Stimulated activated CD8-positive, alpha-beta memory T cell treated with anti-CD3 and anti-CD28 coated beads, Interleukin-2, amount 100 ng/mL, for 1 hour (primary cell): ENCODE results near the gene HIBADH.
A peak's percentile ranks its signal among the peaks of the same experiment; 100 is the strongest.

Experiments
- DNase-seq, 2 donors: peaks; one replicate each; pipeline ENCODE4 v3.0.0-alpha.2; 2020; ENCODE audit warnings: low read depth in 2 of 2

Gene HIBADH

GRCh38 chr7:27662490-27663205, at the start of gene HIBADH:
TSS of gene HIBADH (minus strand) at chr7:27662883. CDS start at chr7:27662788, 95 bp downstream.
- DNase-seq = peak; percentile 88 to 90

GRCh38 chr7:27712217-27712616, 49.5 kb upstream of the HIBADH start:
- DNase-seq = no peak

GRCh38 chr7:27709137-27710075, 46.7 kb upstream of the HIBADH start:
- DNase-seq = no peak

- no peak for DNase-seq
Observed at GRCh38 chr7:27708485-27708884, 45.8 kb upstream of the HIBADH start.

- DNase-seq = no peak
Observed at GRCh38 chr7:27705200-27705594, 42.5 kb upstream of the HIBADH start.

GRCh38 chr7:27704422-27705199, 41.9 kb upstream of the HIBADH start:
- DNase-seq = no peak

GRCh38 chr7:27703181-27703580, 40.5 kb upstream of the HIBADH start:
- no peak for DNase-seq

- no peak for DNase-seq
Observed at GRCh38 chr7:27700501-27700900, 37.8 kb upstream of the HIBADH start.

- no peak for DNase-seq
Observed at GRCh38 chr7:27699751-27700150, 37.1 kb upstream of the HIBADH start.

- no peak for DNase-seq
Observed at GRCh38 chr7:27697861-27698430, 35.3 kb upstream of the HIBADH start.

GRCh38 chr7:27695096-27695495, 32.4 kb upstream of the HIBADH start:
- no peak for DNase-seq

- no peak for DNase-seq
Observed at GRCh38 chr7:27693794-27694193, 31.1 kb upstream of the HIBADH start.

GRCh38 chr7:27690649-27691048, 28.0 kb upstream of the HIBADH start:
- DNase-seq = no peak

GRCh38 chr7:27689591-27690164, 27.0 kb upstream of the HIBADH start:
- no peak for DNase-seq

GRCh38 chr7:27689150-27689549, 26.5 kb upstream of the HIBADH start:
- DNase-seq = no peak

- DNase-seq = no peak
Observed at GRCh38 chr7:27688646-27689045, 26.0 kb upstream of the HIBADH start.

- DNase-seq = no peak
Observed at GRCh38 chr7:27688056-27688455, 25.4 kb upstream of the HIBADH start.

GRCh38 chr7:27686315-27686714, 23.6 kb upstream of the HIBADH start:
- no peak for DNase-seq

GRCh38 chr7:27685893-27686292, 23.2 kb upstream of the HIBADH start:
- DNase-seq = no peak

- DNase-seq = no peak
Observed at GRCh38 chr7:27685209-27685608, 22.5 kb upstream of the HIBADH start.

GRCh38 chr7:27684491-27684890, 21.8 kb upstream of the HIBADH start:
- no peak for DNase-seq
